PFSK-1 (cell line): ENCODE results near the gene AR.

ENCODE experiments used
- FOXP2 ChIP-seq: optimal IDR thresholded peaks from 2 replicates; pipeline ENCODE3; 2011; ENCODE audit warnings: borderline replicate concordance, control low read depth, inconsistent platforms; ENCODE audit not compliant: insufficient read depth; ENCODE audit errors: extremely low read length, extremely low read depth
- POLR2AphosphoS5 ChIP-seq: IDR thresholded peaks from 2 replicates; pipeline ENCODE4 v1.6.1; 2012; ENCODE audit warnings: low read depth, mild to moderate bottlenecking, control low read depth, low read length, moderate library complexity
- SIN3A ChIP-seq: IDR thresholded peaks from 2 replicates; pipeline ENCODE4 v1.6.1; 2012; ENCODE audit warnings: mild to moderate bottlenecking, low read length, moderate library complexity, borderline replicate concordance; ENCODE audit not compliant: insufficient read depth
- TAF1 ChIP-seq: IDR thresholded peaks from 2 replicates; pipeline ENCODE4 v1.6.1; 2012; ENCODE audit warnings: low read length, control low read depth, borderline replicate concordance; ENCODE audit not compliant: insufficient read depth

GRCh38 chrX:67700602-67701001, 156.8 kb downstream of the AR start:
- TF ChIP-seq POLR2AphosphoS5: no peak
- no peak for TF ChIP-seq FOXP2
- TF ChIP-seq SIN3A: no peak
- no peak for TF ChIP-seq TAF1
